Right atrium auricular region (tissue), 2 donors: ENCODE measurements around the gene CYP4B1. TPM values are rescaled to one million over a fixed set of nuclear protein-coding genes. Genes with fewer than 3 reads are reported as not detected.
"Not testable (repeated sequence)": the region's sequence is repeated elsewhere in the genome, so short reads cannot be mapped to it uniquely, and the experiment has no call there.

Experiments used
- DNase-seq: peaks from one replicate; pipeline ENCODE4 v3.0.0-alpha.2; 2019; ENCODE audit warnings: low spot score
- H3K27ac ChIP-seq, 2 donors: fragments of 200-600 bp; sonication (generic); 1 replicate in 1 of 2; 2 replicates in 1 of 2; pipeline ENCODE4 v1.5.1; 2016 to 2019
- H3K27me3 ChIP-seq, 2 donors: fragments of 200-600 bp; sonication (generic); one replicate each; pipeline versions ENCODE4 v1.5.1 to v1.6.0; 2017 to 2019
- H3K36me3 ChIP-seq: fragments of 200-600 bp; sonication (generic); one replicate; pipeline ENCODE4 v1.5.1; 2016
- H3K4me1 ChIP-seq, 2 donors: fragments of 200-600 bp; sonication (generic); one replicate each; pipeline versions ENCODE4 v1.5.1 to v1.6.0; 2017 to 2019
- H3K4me3 ChIP-seq, 2 donors: fragments of 200-600 bp; sonication (generic); 1 replicate in 1 of 2; 2 replicates in 1 of 2; pipeline ENCODE4 v1.5.1; 2017 to 2019; ENCODE audit warnings: mild to moderate bottlenecking in 1 of 2, moderate library complexity in 1 of 2
- H3K9me3 ChIP-seq, 2 donors: fragments of 200-600 bp; sonication (generic); one replicate each; pipeline ENCODE4 v1.5.1; 2019
- total RNA-seq, 2 donors: library from RNA; depleted of rRNA; stranded (reverse); fragments of >200 nt; gene quantifications; one replicate each; pipeline ENCODE4 v1.1.0, GENCODE V29; 2016
- TF ChIP-seq, protein P1 (sequence below), 2 donors: fragments of 200-600 bp; sonication (generic); IDR thresholded peaks; one replicate each; pipeline ENCODE4 v1.5.1; 2019; ENCODE audit warnings: antibody characterized with exemption in 2 of 2

CYP4B1 gene
- 10 to 100 TPM; 20.0 to 47.8 TPM for total RNA-seq

GRCh38 chr1:46798810-46799209, at the start of gene CYP4B1:
Gene CYP4B1, plus strand, starts transcription at chr1:46799046. Its CDS starts 36 bp downstream, at chr1:46799082.
- H3K4me3 ChIP-seq, result peak within 1 kb of the TSS; percentile 43 to 45
- no peaks in the 10 kb centered on the region for H3K36me3 ChIP-seq
- peak within 1 kb of the TSS; percentile 80 to 88 for H3K27ac ChIP-seq

GRCh38 chr1:46749404-46749803, 49.4 kb upstream of the CYP4B1 start:
- TF ChIP-seq, protein P1, sequence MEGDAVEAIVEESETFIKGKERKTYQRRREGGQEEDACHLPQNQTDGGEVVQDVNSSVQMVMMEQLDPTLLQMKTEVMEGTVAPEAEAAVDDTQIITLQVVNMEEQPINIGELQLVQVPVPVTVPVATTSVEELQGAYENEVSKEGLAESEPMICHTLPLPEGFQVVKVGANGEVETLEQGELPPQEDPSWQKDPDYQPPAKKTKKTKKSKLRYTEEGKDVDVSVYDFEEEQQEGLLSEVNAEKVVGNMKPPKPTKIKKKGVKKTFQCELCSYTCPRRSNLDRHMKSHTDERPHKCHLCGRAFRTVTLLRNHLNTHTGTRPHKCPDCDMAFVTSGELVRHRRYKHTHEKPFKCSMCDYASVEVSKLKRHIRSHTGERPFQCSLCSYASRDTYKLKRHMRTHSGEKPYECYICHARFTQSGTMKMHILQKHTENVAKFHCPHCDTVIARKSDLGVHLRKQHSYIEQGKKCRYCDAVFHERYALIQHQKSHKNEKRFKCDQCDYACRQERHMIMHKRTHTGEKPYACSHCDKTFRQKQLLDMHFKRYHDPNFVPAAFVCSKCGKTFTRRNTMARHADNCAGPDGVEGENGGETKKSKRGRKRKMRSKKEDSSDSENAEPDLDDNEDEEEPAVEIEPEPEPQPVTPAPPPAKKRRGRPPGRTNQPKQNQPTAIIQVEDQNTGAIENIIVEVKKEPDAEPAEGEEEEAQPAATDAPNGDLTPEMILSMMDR (IDR thresholded peaks at IDR 0.05), result no peak
- Histone ChIP-seq H3K9me3 (no peaks in the 10 kb centered on the region), H3K27me3 (no peaks in the 10 kb centered on the region), H3K36me3 (no peaks in the 10 kb centered on the region), H3K4me3 (no peak overlapping the region), H3K4me1 (peaks cover 0 to 12% of the 10 kb centered on the region in 2 donors), H3K27ac (peak overlapping the region; percentile 35 to 52)
- DNase-seq, result no peak

More at GRCh38 chr1:46798810-46799209, at the start of gene CYP4B1:
- peaks cover 0 to under 1% of the 10 kb centered on the region in 2 donors for H3K4me1 ChIP-seq
- TF ChIP-seq, protein P1 (IDR thresholded peaks at IDR 0.05), result no peak
- no peaks in the 10 kb centered on the region for H3K9me3 ChIP-seq
- H3K27me3 ChIP-seq, result no peaks in the 10 kb centered on the region
- peak; percentile 85 for DNase-seq

- H3K27ac ChIP-seq, result peak overlapping the region; percentile 35 to 52
- no peaks in the 10 kb centered on the region for H3K36me3 ChIP-seq
- DNase-seq, result peak; percentile 65
Observed at GRCh38 chr1:46749921-46750404, 48.9 kb upstream of the CYP4B1 start.

DNA sequence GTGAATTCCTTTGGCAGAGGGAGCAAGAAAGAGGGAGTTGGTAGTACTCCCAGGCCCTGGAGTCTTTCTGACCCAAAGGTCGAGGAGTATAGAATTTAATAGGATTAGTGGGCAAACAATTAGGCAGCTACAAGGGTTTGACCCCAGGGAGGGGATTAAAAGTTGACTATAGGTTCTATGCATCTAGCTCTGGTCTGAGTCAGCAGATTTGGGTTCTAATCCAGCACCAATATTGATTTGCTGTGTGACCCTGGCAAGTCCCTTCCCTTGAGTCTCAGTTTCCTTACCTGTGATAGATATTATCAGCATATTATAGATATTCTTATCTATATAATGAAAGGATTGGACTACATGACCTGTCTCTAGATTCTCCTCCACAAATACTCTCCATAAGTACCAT, 44.9 kb upstream of the CYP4B1 start:
- Histone ChIP-seq H3K9me3 (no peaks in the 10 kb centered on the region), H3K4me3 (no peak overlapping the region), H3K36me3 (no peaks in the 10 kb centered on the region), H3K4me1 (peaks cover 0 to 12% of the 10 kb centered on the region in 2 donors), H3K27me3 (no peaks in the 10 kb centered on the region), H3K27ac (no peak overlapping the region)
- TF ChIP-seq, protein P1 (IDR thresholded peaks at IDR 0.05), result no peak
- DNase-seq, result no peak

More at GRCh38 chr1:46749921-46750404, 48.9 kb upstream of the CYP4B1 start:
- no peaks in the 10 kb centered on the region for H3K27me3 ChIP-seq
- H3K4me1 ChIP-seq, result peaks cover 0 to 12% of the 10 kb centered on the region in 2 donors
- H3K9me3 ChIP-seq, result no peaks in the 10 kb centered on the region
- no peak overlapping the region for H3K4me3 ChIP-seq
- TF ChIP-seq, protein P1 (IDR thresholded peaks at IDR 0.05), result no peak

DNA sequence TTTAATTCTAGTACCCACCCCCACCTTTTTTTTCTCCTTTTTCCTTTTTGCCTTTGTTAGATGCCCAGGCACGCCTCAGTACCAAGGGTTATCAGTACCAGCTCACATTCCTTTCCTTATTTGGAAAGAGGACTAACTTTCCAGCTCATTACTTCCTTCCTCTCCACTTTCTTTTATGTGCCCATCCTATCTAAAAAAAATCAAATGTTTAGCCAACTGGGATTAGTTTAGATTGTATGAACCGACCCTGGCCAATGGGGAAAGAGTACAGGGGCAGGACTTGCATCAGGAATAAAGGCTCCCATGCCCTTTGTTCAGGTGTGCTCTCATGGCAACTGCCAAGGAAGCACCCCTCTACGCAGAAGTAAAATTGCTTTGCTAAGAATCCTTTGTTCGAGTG, 44.1 kb upstream of the CYP4B1 start:
- not testable (repeated sequence) for H3K4me1 ChIP-seq, DNase-seq, H3K27me3 ChIP-seq, H3K36me3 ChIP-seq, H3K4me3 ChIP-seq, H3K9me3 ChIP-seq, H3K27ac ChIP-seq

DNA sequence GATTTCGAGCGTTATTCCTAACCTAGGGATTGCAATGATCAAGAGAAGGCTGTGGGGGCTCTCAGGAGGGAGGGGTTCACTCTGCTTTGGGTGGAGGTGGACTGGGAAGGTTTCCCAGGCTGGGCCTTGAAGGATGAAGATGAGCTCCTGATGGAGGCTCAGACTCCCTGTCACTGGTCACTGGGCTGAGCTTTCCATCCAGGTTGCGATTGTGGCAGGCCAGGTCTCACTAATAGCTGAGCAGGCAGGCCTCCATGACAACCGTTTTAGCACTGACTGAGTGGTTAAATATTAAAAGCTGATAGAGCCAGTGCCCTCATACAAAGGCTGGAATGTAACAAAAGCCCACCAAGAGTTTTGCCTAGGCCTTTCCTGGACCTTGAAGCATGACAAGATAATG, 43.7 kb upstream of the CYP4B1 start:
- TF ChIP-seq, protein P1 (IDR thresholded peaks at IDR 0.05), result no peak
- Histone ChIP-seq H3K4me3 (no peak overlapping the region), H3K36me3 (no peaks in the 10 kb centered on the region), H3K9me3 (no peaks in the 10 kb centered on the region), H3K27me3 (no peaks in the 10 kb centered on the region), H3K4me1 (peaks cover 0 to 2% of the 10 kb centered on the region in 2 donors), H3K27ac (no peak overlapping the region)
- DNase-seq, result no peak
